NCI-H1092 (cell line): ENCODE measurements around the gene PIK3CB.

Experiments used
- DNase-seq: peaks from one replicate; lab custom pipeline; 2025; lab: John Stamatoyannopoulos, UW

The PIK3CB gene

GRCh38 chr3:138834596-138835396 lies at the start of gene PIK3CB:
Gene PIK3CB (minus strand): TSS chr3:138834928. CDS start chr3:138759343, 75,585 bp downstream.
- DNase-seq, result peak; percentile 78

- DNase-seq, result no peak
Observed at GRCh38 chr3:138881233-138881632, 46.5 kb upstream of the PIK3CB start.

- no peak for DNase-seq
Observed at GRCh38 chr3:138879541-138880380, 45.0 kb upstream of the PIK3CB start.

- no peak for DNase-seq
Observed at GRCh38 chr3:138877226-138877625, 42.5 kb upstream of the PIK3CB start.

GRCh38 chr3:138875754-138876664 lies 41.3 kb upstream of the PIK3CB start:
- DNase-seq, result no peak

GRCh38 chr3:138875096-138875753 lies 40.5 kb upstream of the PIK3CB start:
- no peak for DNase-seq

- no peak for DNase-seq
Observed at GRCh38 chr3:138873471-138874278, 38.9 kb upstream of the PIK3CB start.

GRCh38 chr3:138872632-138873031 lies 37.9 kb upstream of the PIK3CB start:
- no peak for DNase-seq

- no peak for DNase-seq
Observed at GRCh38 chr3:138867996-138868395, 33.3 kb upstream of the PIK3CB start.

GRCh38 chr3:138863776-138864113 lies 29.0 kb upstream of the PIK3CB start:
- no peak for DNase-seq

GRCh38 chr3:138862924-138863775 lies 28.4 kb upstream of the PIK3CB start:
- no peak for DNase-seq

- no peak for DNase-seq
Observed at GRCh38 chr3:138862531-138862923, 27.8 kb upstream of the PIK3CB start.

- no peak for DNase-seq
Observed at GRCh38 chr3:138861798-138862197, 27.1 kb upstream of the PIK3CB start.

GRCh38 chr3:138856799-138857198 lies 22.1 kb upstream of the PIK3CB start:
- no peak for DNase-seq

- DNase-seq, result no peak
Observed at GRCh38 chr3:138854940-138855339, 20.2 kb upstream of the PIK3CB start.

GRCh38 chr3:138854204-138854603 lies 19.5 kb upstream of the PIK3CB start:
- DNase-seq, result no peak

GRCh38 chr3:138850151-138850550 lies 15.4 kb upstream of the PIK3CB start:
- no peak for DNase-seq

- no peak for DNase-seq
Observed at GRCh38 chr3:138849222-138849940, 14.7 kb upstream of the PIK3CB start.

- no peak for DNase-seq
Observed at GRCh38 chr3:138848696-138849095, 14.0 kb upstream of the PIK3CB start.
